HG03196 (cell line): Measurements from ENCODE around the gene CUX1.
"Not testable (repeated sequence)": the region's sequence is repeated elsewhere in the genome, so short reads cannot be mapped to it uniquely, and the experiment has no call there.

Experiments used
- ATAC-seq: cut with Tn5 transposase; IDR thresholded peaks from one replicate; pipeline ENCODE4 v1.9.1; 2021; ENCODE audit not compliant: unreplicated experiment

The CUX1 gene

DNA sequence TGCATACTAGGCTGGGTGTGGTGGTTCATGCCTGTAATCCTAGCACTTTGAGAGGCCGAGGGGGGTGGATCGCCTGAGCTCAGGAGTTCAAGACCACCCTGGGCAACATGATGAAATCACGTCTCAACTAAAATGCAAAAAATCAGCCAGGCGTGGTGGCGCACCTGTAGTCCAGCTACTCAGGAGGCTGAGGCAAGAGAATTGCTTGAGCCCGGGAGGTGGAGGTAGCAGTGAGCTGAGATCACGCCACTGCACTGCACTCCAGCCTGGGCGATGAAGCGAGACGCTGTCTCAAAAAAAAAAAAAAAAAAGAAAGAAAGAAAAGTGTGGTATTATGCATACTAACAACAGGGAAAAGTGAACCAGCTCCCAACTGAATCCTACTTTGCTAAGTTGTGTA lies 19.3 kb upstream of the CUX1 start:
- not testable (repeated sequence) for ATAC-seq

DNA sequence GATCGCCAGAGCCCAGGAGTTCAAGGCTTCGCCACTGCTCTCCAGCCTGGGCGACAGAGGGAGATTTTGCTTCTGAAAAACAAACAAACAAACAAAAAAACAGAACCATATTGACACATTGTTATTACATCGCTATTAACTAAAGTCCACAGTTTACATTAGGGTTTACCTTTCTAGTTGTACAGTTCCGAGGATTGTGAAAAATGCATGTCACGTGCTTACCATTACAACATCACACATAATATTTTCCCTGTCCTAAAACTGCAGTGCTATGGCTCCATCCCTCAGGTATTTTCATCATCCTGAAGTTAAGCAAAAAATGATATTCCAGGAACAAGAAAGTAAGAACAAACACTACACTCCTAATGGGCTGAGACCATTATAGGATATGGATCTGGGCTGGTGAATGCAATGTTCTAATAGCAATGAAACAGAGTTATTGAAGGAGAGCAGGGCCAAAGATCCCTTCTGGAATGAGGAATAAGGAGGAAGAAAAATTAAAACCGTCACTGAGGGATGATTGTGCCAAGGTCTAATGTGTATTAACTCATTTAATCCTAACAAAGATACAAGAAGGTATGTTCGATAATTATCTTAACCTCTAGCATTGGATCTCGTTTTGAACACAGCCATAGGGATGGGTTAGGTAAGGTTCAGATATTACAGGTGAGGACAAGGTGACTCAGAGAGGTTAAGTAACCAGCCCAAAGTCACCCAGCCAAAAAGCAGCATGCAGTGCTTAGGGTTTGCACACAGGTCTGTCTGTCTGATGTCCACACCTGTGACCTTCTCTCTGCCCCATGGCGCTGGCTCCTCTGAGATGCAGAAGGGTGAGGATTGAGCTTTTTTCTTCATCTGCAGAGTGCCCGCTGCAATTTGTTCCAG lies 14.0 kb upstream of the CUX1 start:
- ATAC-seq = no peak

DNA sequence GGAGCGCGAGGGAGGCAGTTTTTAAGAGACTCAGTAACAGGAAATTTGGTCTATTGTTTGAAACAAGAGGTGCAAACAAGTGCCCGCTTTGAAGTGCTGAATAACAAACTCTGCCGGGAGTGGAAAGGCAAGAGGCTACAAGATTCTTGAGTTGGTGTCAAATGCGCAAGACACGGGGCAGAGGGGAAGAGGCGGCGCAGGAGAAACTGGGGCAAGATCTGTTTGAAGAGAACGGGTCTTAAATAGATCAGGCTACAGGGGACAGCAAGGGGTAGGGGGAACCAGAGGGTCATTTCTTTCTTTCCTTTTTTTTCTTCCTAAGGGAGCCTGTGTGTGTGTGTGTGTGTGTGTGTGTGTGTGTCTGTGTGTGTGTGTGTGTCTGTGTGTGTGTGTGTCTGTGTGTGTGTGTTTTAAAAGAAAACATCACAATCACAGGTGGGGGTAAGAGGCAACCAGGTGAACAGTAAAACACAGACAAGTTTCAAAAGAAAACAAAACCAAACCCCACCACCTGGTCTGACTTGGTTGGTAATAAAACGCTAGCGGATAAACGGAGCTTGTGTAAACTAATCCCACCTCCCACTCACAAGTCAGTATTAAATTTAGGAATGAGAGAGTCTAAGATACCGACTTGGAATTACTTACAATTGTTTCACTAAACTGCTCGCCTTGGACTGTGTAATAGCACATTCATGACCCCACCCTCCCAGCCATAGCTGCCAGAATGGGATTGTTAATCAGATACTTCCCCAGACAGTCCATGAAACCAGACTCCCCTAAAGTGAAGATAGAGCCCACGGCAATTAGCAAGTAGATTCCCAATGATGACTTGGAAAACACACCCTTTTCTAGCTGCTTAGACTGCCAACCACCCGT lies 13.1 kb upstream of the CUX1 start:
- no peak for ATAC-seq

DNA sequence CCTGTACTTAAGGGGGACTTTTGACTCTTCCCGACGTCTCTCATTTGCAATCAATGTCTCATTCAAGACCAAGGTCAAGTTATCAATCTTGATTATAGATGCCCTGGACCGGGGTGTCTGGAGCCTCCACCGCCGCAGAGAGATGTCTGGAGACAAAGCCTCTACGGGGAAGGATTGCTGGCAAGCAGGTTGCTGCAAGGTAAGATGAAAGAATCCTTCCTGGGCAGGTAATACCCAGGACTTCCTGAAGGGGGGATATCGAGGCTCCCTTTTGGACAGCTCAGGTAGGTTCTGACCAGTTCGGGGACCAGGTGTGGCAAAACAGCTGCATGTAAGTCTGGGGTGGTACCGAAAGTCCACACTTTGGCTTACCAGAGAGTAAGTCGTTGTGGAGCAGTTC lies 12.5 kb upstream of the CUX1 start:
- no peak for ATAC-seq

DNA sequence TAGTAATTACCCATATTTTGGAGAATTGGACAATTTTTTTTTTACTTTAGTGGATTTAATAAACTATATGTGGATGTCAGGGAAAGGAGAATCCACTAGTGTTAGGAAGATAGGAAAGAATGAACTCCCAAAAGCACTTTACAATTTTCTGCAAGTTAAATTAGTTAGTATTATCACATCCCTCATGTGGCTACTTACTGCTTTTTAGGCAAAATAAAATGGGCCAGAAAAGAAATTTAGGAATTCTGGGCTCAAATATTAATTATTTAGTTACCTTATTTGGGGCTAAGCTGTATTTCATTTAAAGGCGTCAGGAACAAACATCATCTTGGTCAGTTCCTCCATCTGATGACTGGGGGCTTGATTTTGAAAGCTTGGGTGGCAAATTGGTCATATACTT lies 4.8 kb upstream of the CUX1 start:
- no peak for ATAC-seq

DNA sequence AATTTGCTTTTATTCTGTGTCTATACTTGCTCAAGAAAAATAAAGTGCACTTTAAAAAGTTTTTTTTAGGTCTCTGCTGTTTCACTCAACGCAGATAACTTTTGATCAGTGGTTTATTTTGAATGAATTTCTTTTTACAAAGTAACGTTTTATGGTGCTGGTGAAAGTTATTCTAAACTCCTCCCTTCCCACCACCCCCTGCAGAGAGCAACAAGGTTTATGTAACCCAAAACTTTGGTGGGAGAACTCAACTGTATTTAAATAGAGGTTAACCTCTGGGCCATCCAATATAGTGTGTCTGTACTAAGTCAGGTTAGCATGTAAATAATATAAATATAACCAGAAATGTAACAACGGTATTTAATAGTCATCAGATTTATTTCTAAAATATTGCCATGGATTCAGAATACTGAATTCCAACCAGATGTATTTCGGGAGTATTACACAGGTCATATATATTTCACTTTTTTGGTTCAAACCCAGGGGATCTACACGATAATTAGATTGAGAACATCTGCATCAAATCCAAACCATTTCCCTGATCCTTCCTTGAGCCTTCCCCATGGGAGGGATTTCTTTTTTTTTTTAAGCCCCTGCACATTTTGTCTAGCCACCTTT lies 3.9 kb upstream of the CUX1 start:
- ATAC-seq = no peak

DNA sequence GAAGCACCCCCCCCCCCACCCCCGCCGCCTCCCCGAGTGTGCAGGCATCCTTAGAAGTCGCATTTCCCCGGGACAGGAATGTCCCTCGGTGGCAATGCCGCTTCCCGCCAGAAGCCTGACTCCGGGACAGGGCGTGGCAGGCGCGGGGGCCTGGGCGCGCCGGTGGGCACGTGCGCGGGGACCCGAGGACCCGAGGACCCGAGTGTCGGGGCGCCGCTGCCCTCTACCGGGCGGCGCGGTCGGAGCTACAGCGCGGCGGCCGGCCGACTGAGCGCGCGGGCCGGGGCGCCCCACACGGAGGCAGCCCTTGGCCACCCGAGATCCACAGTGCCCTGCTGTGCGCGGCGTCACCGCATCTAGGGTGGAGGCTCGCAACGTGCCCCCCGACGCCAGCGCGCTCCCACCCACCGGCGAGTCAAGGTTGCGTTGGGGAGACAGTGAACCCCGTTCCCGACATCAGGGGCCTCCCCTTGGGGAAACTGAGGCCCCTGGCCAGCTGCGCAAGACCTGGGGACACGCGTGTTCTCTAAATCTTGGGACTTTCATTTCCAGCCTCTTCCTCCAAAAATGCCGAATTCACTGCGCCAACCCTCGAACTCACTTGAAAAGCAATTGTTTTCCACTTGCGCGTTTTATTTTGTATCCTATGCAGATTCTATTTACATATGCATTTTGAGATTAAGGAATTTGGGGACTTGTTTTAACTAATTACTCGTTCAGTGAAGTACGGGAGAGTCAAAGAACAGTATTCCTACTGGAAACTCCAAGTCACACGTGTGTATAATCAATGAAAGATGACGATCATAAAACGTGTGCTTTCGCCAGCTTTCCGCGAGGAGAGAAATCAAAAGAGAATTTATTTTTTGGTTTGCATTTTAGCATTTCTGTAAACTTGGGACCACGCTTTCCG lies 3.1 kb upstream of the CUX1 start:
- ATAC-seq = no peak

DNA sequence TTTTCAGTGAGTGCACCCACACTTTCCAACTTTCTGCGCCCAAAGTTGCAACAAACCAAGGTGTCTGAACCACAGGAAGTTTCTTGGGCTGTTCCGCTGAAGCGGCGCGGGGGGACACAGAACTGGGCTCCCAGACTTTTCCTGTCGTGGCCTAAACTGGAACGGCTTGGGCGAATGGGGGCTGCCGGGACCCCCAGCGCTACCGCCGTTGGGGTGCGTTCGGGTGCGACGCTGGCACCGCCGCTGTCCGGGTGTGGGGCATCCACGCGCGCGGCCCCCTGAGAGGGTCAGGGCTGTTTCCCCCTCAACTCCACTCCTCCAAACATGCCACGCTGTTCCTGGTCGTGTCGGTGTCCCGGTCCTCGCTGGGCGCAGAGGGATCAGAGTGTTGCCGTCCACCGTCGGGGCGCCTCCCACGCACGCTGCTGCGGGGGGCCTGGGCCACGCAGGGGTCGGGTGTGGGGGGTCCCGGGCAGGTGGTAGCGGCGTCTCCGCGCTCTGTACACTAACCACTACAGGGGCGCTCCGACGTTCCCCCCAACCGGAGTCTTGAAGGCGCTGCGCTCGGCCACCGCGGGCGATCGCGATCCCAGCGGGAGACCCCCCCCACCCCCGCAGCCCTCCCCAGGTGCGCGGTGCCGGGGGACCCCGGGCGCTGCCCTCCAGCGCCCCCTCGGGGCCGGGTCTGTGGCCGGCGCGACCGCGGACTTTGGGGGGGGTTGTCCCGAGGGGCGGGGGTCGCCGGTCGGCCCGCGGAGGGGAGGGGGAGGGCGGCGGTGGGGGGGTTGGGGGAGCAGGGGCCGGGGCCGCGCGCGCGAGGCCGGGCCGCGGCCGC lies 2.2 kb upstream of the CUX1 start:
- peak; percentile 37 for ATAC-seq

DNA sequence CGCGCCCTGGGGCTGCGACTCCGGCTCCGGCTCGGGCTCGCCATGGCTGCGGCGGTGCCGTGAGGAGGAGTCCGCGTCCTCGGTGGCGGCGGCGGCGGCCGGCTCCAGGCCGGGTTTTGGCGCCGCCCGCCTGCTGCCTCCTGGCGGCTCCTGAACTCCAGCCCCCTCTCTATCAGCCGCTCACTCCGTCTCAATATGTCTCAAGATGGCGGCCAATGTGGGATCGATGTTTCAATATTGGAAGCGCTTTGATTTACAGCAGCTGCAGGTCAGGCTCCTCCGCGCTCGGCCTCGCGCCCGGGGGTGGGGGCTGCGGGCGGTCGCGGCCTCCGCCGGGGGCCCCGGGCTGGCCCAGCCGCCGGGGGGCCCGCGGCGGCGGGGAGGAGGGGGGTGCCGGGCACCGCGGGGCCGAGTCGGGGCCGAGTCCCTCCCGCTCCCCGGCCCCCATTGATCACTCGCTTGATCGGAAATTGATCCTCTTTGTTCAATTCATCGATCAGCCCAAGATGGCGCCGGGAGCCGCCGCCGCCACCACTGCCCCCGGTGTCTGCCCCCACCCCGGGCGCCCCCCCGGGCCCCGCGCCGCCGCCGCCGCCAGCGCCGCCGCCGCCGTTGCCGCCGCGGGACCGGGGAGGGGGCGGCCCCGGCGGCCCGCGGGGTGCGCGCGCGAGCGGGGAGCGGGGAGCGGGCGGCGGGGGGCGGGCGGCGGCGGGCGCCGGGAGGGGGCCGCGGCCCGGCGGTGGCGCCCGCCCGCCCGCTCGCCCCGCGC lies 1.4 kb upstream of the CUX1 start:
- peak; percentile 52 for ATAC-seq

DNA sequence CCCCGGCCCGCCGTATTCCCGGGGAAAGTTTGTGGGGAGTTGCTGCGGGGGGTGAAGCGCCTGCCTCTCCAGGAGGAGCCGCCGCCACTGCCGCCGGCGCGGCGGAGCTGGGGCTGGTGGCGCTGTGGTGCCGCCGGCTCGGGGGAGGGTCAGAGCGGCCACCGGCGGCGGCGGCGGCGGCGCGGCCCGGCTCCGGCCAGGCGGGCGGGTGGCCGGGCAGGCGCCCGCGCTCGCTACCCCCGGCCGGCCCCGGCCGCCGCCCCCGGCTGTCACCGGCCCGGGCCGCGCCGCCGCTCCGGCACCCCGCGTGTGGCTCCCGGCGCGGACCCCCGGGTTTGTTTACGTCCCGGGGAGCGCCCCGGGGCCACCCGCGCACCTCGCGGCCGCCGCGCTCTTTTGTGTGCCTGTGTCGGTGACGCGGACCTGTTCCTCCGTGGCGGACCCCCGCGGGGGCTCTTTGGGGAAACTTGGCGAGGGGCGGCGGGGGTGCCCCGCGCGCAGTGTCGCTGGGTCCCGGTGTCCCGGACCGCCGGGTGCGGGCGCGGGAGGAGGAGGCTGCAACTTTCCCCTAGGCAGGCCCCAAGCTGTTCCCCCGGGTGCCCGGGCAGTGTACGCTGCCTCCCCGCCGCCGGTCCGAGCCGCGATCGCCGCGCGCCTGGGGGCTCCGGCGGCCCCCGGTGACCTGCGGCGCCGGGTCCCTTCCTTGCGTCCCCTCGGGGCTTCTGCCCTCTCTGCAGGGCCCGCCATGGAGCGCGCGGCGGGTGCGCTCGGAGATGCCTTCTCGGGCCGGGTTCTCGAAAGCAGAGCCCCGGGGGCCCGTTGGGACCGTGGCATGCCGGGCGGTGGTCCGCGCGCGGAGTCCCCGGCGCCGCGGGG lies 593 bp upstream of the CUX1 start:
- no peak for ATAC-seq

DNA sequence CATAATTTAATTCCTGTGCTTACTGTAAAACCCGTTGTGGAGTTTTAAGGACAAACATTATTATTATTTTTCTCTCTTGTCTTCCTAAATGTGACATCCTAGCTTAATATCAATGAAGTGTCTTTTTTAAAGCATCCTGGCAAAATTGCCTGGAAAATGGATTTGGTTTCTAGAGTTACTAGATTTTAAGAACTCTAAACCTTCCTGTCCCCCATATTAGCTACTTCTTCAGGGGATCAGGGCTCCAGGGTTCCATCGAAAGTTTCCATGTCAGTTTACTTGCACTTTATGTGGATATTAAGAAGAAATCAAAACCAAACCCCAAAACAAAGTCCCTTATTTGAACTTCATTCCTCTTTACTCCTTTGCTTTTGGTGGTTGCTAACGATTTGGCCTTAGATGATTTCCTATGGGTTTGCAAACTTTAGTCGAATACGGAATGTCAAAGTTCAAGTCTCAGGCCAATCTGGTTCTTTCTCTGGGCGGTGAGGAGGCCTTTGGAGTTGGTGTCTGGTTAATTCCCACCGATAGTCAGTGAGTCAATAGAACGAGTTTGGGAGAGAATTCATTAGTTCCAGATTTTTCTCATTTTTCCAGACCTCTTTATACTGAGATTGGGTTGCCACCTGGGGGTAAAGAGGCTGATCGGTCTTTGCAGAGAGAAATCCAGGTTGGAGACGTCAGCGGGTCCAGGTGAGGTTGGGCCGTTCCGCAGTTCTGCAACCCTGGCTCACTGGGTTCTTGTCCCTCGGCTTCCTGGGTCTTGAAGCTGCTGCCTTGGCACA lies 1.1 kb downstream of the CUX1 start:
- no peak for ATAC-seq

DNA sequence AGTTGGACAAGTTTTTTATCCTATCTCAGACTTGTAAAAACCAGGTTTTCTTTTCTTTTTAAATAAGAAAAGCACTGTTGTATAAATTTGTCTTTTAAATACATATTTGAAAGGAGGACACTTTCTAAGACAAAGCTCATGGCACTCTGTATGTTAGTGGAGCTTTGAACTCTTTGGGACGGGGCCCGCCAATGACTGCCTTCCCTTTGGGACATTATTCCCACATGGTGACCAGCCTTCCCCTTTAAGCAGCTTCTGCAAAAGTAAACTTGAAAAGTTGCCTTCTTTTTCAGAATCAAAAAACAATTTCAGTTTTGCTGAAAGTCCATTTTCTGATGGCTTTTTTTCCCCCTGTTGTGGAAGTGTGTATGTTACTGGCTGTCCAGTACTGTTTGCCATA lies 1.8 kb downstream of the CUX1 start:
- no peak for ATAC-seq

DNA sequence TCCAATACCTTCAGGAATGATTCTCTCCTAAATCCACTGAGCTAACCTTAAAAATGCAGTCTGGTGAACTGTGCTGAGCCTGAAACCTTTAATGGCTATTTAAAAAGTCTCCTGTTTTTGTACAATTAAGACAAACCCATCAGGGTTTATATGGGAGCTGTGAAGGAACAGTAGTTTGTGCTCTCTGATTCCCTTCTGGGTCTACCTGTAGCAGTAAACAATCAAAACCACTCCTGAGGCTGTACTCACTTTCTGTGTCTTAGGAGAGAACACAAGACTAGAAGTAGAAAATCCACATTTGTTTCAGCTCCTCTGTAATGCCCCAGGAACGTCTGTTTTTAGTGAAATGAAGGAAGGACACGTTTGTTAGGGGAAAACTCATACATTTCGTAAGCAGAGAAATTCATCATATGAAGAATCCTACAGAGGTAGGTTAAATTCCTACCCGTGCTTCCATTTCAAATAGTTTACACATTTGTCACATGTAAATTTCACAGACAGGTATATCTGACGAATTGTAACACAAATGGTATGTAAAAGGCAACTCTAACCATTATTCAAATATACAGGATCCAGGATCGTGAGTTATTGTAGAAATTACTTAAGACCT lies 2.6 kb downstream of the CUX1 start:
- ATAC-seq = no peak

DNA sequence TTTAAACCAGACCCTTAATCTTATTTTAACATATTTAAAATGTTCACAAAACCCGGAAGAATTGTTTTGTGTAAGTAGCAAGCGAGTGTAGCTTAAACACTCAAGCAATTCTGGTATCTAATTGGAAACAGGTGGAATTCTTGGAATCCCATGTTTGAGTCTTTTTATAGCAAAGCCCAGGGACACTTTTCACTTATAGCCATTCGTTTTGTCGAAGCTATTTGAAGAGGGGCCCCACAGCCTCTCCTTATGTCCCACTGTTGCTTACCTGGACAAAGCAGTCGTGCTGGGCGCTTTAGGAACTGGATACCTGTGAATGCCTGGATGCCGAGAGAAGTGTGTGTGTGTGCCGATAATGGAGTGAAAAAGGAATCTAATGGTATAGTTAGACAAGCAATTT lies 3.3 kb downstream of the CUX1 start:
- no peak for ATAC-seq

DNA sequence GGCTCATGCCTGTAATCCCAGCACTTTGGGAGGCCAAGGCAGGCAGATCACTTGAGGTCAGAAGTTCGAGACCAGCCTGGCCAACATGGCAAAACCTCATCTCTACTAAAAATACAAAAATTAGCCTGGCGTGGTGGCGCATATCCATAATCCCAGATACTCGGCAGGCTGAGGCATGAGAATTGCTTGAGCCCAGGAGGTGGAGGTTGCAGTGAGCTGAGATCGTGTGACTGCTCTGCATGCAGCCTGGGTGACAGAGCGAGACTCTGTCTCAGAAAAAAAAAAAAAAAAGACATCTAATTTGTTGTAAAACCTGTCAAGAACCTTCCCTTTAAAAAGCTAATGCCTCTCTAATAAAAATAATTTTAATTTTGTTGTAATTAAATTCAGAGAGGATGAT lies 5.2 kb downstream of the CUX1 start:
- not testable (repeated sequence) for ATAC-seq

DNA sequence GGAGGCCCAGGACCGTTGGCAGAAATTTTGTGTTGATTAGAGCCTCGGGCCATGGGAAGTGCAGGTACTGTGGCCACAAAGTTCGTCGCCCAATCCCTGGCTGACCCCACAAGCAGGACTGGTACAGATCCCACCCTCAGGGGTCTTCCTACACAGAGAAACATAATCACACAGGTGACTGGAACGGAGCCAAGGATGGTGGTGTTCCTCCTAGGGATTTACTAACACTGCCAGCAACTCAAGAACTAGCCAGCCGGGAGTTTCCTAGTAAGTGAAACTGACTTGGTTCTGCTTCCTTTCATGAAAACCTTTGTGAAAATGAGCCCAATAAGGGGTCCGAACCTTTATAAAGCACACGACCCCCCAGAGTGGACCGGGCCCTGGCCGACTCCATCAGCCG lies 5.7 kb downstream of the CUX1 start:
- ATAC-seq = no peak

DNA sequence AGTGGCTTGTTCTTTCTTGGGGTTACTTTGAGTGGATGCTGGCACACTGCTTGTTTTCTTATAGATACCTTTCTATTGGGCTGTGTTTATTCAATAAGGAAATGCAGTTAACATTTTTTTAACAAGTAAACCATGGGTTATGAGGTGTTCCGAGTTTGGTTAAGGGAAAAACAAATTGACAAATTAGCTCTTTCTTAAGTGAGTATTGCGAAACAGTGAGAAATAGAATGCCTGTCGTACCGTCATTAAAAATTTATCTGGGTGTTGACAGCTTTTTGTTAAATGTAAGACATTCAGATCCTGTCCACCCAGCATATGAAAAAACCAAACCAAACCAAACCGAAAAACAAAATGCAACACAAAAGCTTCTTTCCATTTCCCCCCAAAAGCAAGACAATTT lies 6.2 kb downstream of the CUX1 start:
- no peak for ATAC-seq
